ENCODE data around the gene TRIM63. TPM values are rescaled to one million over a fixed set of nuclear protein-coding genes. Genes with fewer than 3 reads are reported as not detected.
A peak's percentile ranks its signal among the peaks of the same experiment; 100 is the strongest.
"Not testable (repeated sequence)": the region's sequence is repeated elsewhere in the genome, so short reads cannot be mapped to it uniquely, and the experiment has no call there.

Gene TRIM63
- total RNA-seq (2014; rRNA removed; shearing (Covaris generic); ENCODE audit: low replicate concordance) = not detected in 2 replicates

- Histone ChIP-seq H3K27me3 (ENCODE audit: low read length) (no peaks in the 10 kb centered on the region), H3K79me2 (ENCODE audit: low read length) (no peaks in the 10 kb centered on the region), H3K4me3 (ENCODE audit: low read length) (no peak within 1 kb of the TSS), H3K36me3 (ENCODE audit: insufficient read depth, low read length) (no peaks in the 10 kb centered on the region), H3K9me2 (replicated peaks; ENCODE audit: insufficient read depth, low read length) (no peaks in the 10 kb centered on the region), H3K4me2 (ENCODE audit: low read depth, low read length, poor library complexity, severe bottlenecking) (no peak within 1 kb of the TSS), H3K9ac (ENCODE audit: low read length) (no peak within 1 kb of the TSS), H3K4me1 (ENCODE audit: low read length) (no peaks in the 10 kb centered on the region), H3K9me3 (ENCODE audit: low read length) (no peaks in the 10 kb centered on the region), H4K20me1 (ENCODE audit: insufficient read depth, low read depth, low read length) (no peaks in the 10 kb centered on the region), H3K27ac (ENCODE audit: low read length) (no peak within 1 kb of the TSS), H2AFZ (ENCODE audit: low read length) (no peak within 1 kb of the TSS)
- no peak for DNase-seq
These were observed at the start of gene TRIM63 for GRCh38 chr1:26067432-26067911. Gene TRIM63, minus strand, starts transcription at chr1:26067630. Its CDS starts 136 bp downstream, at chr1:26067494.

GRCh38 chr1:26114165-26114927 is 46.9 kb upstream of the TRIM63 start:
- Histone ChIP-seq H3K27ac (ENCODE audit: low read length) (no peak overlapping the region; the same call in 1 of the 2 replicates), H3K36me3 (ENCODE audit: insufficient read depth, low read length) (no peaks in the 10 kb centered on the region; the same call in 1 of the 2 replicates), H3K4me1 (ENCODE audit: low read length) (peaks cover 36% of the 10 kb centered on the region), H3K9ac (ENCODE audit: low read length) (no peak overlapping the region), H4K20me1 (ENCODE audit: insufficient read depth, low read depth, low read length) (no peaks in the 10 kb centered on the region), H3K4me3 (ENCODE audit: low read length) (no peak overlapping the region), H3K9me3 (ENCODE audit: low read length) (no peaks in the 10 kb centered on the region), H3K79me2 (ENCODE audit: low read length) (peaks cover 27% of the 10 kb centered on the region), H3K4me2 (ENCODE audit: low read depth, low read length, poor library complexity, severe bottlenecking) (peak overlapping the region; percentile 35), H3K27me3 (ENCODE audit: low read length) (no peaks in the 10 kb centered on the region), H2AFZ (ENCODE audit: low read length) (no peak overlapping the region), H3K9me2 (replicated peaks; ENCODE audit: insufficient read depth, low read length) (no peaks in the 10 kb centered on the region)
- DNase-seq = no peak

- Histone ChIP-seq H3K27ac (ENCODE audit: low read length) (peak overlapping the region; percentile 63; the same call in 1 of the 2 replicates), H3K36me3 (ENCODE audit: insufficient read depth, low read length) (no peaks in the 10 kb centered on the region; the same call in 1 of the 2 replicates), H3K9me3 (ENCODE audit: low read length) (no peaks in the 10 kb centered on the region), H2AFZ (ENCODE audit: low read length) (peak overlapping the region; percentile 56; the same call in 1 of the 2 replicates), H3K9ac (ENCODE audit: low read length) (peak overlapping the region; percentile 94), H3K4me3 (ENCODE audit: low read length) (peak overlapping the region; percentile 80), H3K4me1 (ENCODE audit: low read length) (peaks cover 36% of the 10 kb centered on the region), H4K20me1 (ENCODE audit: insufficient read depth, low read depth, low read length) (no peaks in the 10 kb centered on the region), H3K4me2 (ENCODE audit: low read depth, low read length, poor library complexity, severe bottlenecking) (peak overlapping the region; percentile 74), H3K27me3 (ENCODE audit: low read length) (no peaks in the 10 kb centered on the region), H3K79me2 (ENCODE audit: low read length) (peaks cover 27% of the 10 kb centered on the region), H3K9me2 (replicated peaks; ENCODE audit: insufficient read depth, low read length) (no peaks in the 10 kb centered on the region)
- DNase-seq = peak; percentile 72
These were observed 45.0 kb upstream of the TRIM63 start for GRCh38 chr1:26112407-26112775.

GRCh38 chr1:26111530-26112406 is 44.3 kb upstream of the TRIM63 start, which contains the start of gene PDIK1L:
Gene PDIK1L, plus strand, starts transcription at chr1:26111824. Its CDS starts 2,485 bp downstream, at chr1:26114309.
- Histone ChIP-seq H3K4me1 (ENCODE audit: low read length) (peaks cover 36% of the 10 kb centered on the region), H3K9ac (ENCODE audit: low read length) (peak within 1 kb of the TSS; percentile 94), H4K20me1 (ENCODE audit: insufficient read depth, low read depth, low read length) (no peaks in the 10 kb centered on the region), H3K9me3 (ENCODE audit: low read length) (no peaks in the 10 kb centered on the region), H3K4me3 (ENCODE audit: low read length) (peak within 1 kb of the TSS; percentile 80), H3K36me3 (ENCODE audit: insufficient read depth, low read length) (no peaks in the 10 kb centered on the region; the same call in 1 of the 2 replicates), H3K9me2 (replicated peaks; ENCODE audit: insufficient read depth, low read length) (no peaks in the 10 kb centered on the region), H3K4me2 (ENCODE audit: low read depth, low read length, poor library complexity, severe bottlenecking) (peak within 1 kb of the TSS; percentile 74), H3K27me3 (ENCODE audit: low read length) (no peaks in the 10 kb centered on the region), H3K27ac (ENCODE audit: low read length) (peak within 1 kb of the TSS; percentile 63), H3K79me2 (ENCODE audit: low read length) (peaks cover 27% of the 10 kb centered on the region), H2AFZ (ENCODE audit: low read length) (peak within 1 kb of the TSS; percentile 91; the same call in 1 of the 2 replicates)
- DNase-seq = peak; percentile 97

- H3K9me3 ChIP-seq (ENCODE audit: low read length) = no peaks in the 10 kb centered on the region
- no peaks in the 10 kb centered on the region for H3K9me2 ChIP-seq (replicated peaks; ENCODE audit: insufficient read depth, low read length)
- peak overlapping the region; percentile 80 for H3K4me3 ChIP-seq (ENCODE audit: low read length)
- H3K9ac ChIP-seq (ENCODE audit: low read length) = peak overlapping the region; percentile 94
- H4K20me1 ChIP-seq (ENCODE audit: insufficient read depth, low read depth, low read length) = no peaks in the 10 kb centered on the region
- peak overlapping the region; percentile 74 for H3K4me2 ChIP-seq (ENCODE audit: low read depth, low read length, poor library complexity, severe bottlenecking)
- no peak overlapping the region for H3K27ac ChIP-seq (ENCODE audit: low read length)
- DNase-seq = peak; percentile 80
- H3K4me1 ChIP-seq (ENCODE audit: low read length) = peaks cover 36% of the 10 kb centered on the region
- no peaks in the 10 kb centered on the region for H3K27me3 ChIP-seq (ENCODE audit: low read length)
- H2AFZ ChIP-seq (ENCODE audit: low read length) = peak overlapping the region; percentile 91; the same call in 1 of the 2 replicates
- H3K36me3 ChIP-seq (ENCODE audit: insufficient read depth, low read length) = no peaks in the 10 kb centered on the region; the same call in 1 of the 2 replicates
- peaks cover 27% of the 10 kb centered on the region for H3K79me2 ChIP-seq (ENCODE audit: low read length)
These were observed 43.5 kb upstream of the TRIM63 start for GRCh38 chr1:26110731-26111529.

GRCh38 chr1:26109229-26110164 is 42.1 kb upstream of the TRIM63 start:
- Histone ChIP-seq H3K27me3 (ENCODE audit: low read length) (no peaks in the 10 kb centered on the region), H2AFZ (ENCODE audit: low read length) (no peak overlapping the region), H4K20me1 (ENCODE audit: insufficient read depth, low read depth, low read length) (no peaks in the 10 kb centered on the region), H3K36me3 (ENCODE audit: insufficient read depth, low read length) (no peaks in the 10 kb centered on the region), H3K79me2 (ENCODE audit: low read length) (peaks cover 21% of the 10 kb centered on the region), H3K4me3 (ENCODE audit: low read length) (no peak overlapping the region), H3K4me2 (ENCODE audit: low read depth, low read length, poor library complexity, severe bottlenecking) (no peak overlapping the region), H3K4me1 (ENCODE audit: low read length) (peaks cover 29% of the 10 kb centered on the region), H3K9me3 (ENCODE audit: low read length) (no peaks in the 10 kb centered on the region), H3K9me2 (replicated peaks; ENCODE audit: insufficient read depth, low read length) (no peaks in the 10 kb centered on the region), H3K9ac (ENCODE audit: low read length) (no peak overlapping the region), H3K27ac (ENCODE audit: low read length) (no peak overlapping the region)
- DNase-seq = no peak

GRCh38 chr1:26105226-26105548 is 37.8 kb upstream of the TRIM63 start:
- not testable (repeated sequence) for H3K4me2 ChIP-seq (ENCODE audit: low read depth, low read length, poor library complexity, severe bottlenecking); H3K27ac ChIP-seq (ENCODE audit: low read length); H3K79me2 ChIP-seq (ENCODE audit: low read length); H3K36me3 ChIP-seq (ENCODE audit: insufficient read depth, low read length); H3K9me3 ChIP-seq (ENCODE audit: low read length); DNase-seq; H4K20me1 ChIP-seq (ENCODE audit: insufficient read depth, low read depth, low read length); H3K9me2 ChIP-seq (replicated peaks; ENCODE audit: insufficient read depth, low read length); H3K4me3 ChIP-seq (ENCODE audit: low read length); H3K27me3 ChIP-seq (ENCODE audit: low read length); H2AFZ ChIP-seq (ENCODE audit: low read length); H3K4me1 ChIP-seq (ENCODE audit: low read length); H3K9ac ChIP-seq (ENCODE audit: low read length)
